GM19043 (cell line): ENCODE data around the gene CXCL6.

Experiments
- ATAC-seq: cut with Tn5 transposase; IDR thresholded peaks from one replicate; pipeline ENCODE4 v1.9.1; 2021; ENCODE audit warnings: low read depth; ENCODE audit not compliant: unreplicated experiment

The CXCL6 gene

DNA sequence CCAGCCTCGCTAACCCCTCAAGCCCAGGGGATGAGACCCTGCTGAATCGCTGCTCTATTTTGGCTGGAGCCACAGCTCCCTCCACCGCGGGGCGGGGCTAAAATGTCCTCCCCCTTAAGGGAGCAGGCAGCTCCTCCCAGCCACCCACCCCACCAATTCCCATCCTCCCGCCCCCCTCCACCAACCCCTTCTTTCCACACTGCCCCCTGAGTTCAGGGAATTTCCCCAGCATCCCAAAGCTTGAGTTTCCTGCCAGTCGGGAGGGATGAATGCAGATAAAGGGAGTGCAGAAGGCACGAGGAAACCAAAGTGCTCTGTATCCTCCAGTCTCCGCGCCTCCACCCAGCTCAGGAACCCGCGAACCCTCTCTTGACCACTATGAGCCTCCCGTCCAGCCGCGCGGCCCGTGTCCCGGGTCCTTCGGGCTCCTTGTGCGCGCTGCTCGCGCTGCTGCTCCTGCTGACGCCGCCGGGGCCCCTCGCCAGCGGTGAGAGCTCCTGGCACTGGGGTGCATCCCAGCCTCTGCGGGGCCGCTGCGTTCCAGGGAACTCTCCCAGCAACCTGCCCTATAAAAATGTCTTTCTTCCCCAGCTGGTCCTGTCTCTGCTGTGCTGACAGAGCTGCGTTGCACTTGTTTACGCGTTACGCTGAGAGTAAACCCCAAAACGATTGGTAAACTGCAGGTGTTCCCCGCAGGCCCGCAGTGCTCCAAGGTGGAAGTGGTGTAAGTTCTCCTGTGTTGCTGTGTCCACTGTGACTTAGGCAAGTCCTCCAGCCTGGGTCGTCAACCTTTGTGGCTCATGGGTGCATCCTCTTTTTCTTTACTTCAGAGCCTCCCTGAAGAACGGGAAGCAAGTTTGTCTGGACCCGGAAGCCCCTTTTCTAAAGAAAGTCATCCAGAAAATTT lies at the start of gene CXCL6:
CXCL6 (plus strand) TSS at position 306 of the 907 bp plus-strand sequence; CDS start at position 379, 73 bp downstream.
- ATAC-seq: no peak

DNA sequence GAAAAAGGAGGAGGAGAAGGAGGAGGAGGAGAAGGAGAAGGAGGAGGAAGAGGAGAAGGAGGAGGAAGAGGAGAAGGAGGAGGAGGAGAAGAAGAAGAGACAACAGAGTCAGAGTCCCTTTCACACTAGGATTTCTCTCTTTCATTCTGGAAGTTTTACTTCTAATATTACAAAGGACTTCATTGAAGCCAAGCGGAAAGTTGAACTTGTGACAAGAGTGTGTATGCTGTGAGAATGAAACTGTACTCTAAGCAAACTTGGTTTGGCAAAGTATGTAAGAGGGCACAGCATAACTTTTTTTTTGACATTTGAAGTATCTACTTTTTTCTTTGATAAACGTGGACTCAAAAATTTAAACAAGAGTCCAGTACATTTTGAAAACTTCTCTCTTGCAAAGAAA lies 48.1 kb upstream of the CXCL6 start:
- ATAC-seq: no peak

DNA sequence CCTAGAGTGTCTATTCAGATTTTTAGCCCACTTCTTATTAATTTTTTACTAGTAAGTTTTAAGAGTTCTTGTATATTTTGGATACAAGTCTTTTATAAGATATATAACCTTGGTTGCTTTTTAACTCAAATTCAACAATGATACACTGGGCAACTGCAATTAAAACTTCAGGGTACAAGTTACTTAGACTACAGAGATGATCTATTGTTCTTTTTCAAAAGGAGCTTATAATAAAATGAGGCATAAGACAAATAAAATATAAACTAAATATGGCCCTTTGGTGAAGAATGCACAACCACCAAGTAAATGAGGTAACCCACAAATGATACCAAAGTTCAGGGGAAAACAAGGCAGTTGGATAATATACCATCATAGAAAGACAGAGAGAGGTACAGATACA lies 37.6 kb upstream of the CXCL6 start:
- no peak for ATAC-seq

DNA sequence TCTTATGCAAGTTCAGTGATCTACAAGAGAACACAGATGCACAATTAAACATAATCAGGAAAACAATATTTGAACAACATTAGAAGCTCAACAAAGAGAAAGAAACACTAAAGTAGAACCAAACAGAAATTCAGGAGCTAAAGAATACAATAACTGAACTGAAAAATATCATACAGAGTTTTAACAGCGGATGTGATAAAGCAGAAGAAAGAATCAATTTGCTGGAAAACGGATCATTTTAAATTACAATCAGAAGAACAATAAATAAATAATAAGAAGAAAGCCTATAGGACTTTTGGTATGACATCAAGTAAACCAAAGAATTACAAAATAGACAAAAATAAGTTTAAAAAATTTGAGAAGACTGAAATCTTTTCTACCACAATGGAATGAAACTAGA lies 36.3 kb upstream of the CXCL6 start:
- ATAC-seq: no peak

DNA sequence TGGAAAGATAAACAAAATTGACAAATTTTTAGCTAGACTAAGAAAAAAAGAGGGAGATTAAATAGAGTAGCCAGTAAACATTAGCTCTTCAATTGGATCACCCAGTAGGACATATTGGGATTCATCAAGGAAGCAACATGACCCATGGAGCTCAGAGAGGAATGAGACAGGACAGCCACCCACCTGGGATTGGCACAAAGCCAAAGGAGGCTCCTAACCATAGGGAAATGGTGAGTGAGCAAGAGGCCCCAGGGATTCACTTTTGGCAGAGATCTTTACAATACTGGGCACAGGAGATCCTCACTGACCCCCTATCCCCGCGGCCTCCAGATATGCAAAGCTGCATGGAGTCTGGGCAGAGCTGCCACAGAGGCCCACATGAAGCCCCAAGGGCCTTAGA lies 34.8 kb upstream of the CXCL6 start:
- ATAC-seq: no peak

DNA sequence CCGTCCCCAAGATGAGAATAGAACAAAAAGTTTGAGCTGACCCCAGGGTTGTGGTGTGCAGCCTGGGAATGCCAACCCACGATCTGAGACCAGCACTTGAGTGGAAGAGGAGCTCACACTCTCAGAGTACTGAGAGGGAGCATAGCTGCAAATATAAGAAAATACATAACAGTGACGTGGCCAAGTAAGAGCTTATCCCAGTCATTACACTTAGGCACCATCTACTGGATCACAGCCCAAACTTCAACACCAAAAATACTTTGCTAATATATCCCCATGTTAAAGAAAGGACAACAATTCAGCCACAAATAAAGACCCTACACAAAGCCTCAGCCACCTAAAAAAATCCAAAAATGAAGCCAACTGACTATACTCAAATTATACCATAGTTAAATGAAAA lies 33.3 kb upstream of the CXCL6 start:
- ATAC-seq: no peak

DNA sequence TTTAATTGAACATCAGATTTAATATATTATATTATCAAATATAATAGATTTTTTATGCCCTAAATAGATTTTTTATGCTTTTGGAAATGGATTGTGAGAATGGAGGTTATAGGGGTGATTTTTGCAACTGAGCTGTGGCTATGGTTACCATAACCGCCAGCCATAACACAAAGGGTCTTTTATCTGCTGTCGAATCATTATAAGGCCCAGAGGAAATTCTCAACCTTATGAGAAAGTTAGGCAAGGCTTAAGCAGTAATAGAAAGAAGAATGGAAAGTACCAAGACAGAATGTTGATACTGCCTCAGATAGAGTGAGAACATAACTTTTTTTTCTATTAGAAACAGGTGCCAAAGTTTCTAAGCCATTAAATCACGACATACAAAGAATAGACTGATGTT lies 26.3 kb upstream of the CXCL6 start:
- ATAC-seq: no peak

DNA sequence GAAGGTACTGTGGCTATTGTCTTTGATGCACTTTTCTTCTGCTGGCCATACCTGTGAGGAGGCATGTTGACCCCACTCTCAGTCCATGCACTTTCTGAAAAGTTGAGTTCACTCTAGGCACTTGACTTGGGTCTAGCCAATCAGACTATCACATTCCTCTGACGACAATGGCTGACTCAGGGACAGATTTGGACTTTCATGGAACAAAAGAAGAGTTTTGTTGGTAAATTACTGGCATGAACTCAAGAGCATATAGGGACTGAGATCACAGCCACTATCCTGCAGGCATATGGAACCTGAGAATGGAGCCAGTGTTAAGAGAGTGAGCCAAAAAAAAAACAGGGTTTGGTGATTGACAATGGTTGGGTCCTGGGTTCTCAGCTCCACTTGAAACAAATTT lies 24.6 kb upstream of the CXCL6 start:
- no peak for ATAC-seq

DNA sequence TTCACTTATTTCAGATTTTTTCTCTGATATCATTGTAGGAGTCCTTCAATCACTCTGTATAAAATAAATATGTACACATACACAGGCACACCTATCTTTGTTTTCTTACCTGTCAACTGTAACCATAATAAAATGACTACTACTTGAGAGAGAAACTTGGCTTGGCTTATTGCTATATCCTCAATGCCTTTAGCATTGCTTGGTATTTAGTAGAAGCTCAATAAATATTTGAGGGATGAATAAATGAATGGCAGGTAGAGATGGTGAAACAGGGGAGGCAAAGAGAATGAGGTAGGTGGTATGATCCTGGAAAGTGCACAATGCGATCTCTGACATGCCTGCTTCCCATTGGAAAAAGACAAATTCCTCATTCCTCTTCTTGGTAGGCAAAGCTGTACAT lies 21.8 kb upstream of the CXCL6 start:
- no peak for ATAC-seq

DNA sequence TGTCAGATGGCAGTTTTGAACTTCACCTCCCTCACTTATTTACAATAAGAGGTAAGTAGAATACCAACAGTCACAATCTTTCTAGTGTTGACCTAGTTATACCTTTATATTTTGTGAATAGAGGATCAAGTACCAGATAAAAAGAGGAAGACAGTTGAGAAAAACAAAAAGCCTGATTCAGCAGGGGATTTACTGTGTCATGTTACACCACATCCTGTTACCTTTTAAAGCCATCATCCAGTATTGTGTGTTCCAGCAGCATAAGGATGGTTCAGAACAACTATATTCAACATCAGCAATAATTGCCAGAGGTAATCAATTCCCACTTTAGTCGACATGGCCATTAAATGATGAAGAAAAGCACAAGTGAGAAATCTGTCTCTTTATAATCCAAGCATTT lies 21.3 kb upstream of the CXCL6 start:
- no peak for ATAC-seq

DNA sequence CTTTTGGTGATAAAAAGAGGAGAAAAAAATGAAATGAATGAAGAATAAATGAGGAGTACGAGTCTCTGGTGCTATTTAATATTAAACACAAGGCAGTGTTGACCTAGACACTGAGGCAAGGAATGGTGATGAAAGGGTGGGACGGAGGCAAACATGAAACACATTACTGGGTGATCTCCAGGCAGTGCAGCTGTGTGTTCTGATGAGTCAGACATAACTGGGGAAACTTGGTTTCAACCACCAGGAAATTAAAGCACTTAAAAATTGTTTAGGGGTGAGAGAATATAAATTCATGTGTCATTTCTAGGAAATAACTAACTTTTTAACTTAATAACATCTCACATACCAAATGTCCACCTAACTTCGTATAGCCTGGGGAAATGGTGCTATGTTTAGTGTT lies 19.7 kb upstream of the CXCL6 start:
- ATAC-seq: no peak

DNA sequence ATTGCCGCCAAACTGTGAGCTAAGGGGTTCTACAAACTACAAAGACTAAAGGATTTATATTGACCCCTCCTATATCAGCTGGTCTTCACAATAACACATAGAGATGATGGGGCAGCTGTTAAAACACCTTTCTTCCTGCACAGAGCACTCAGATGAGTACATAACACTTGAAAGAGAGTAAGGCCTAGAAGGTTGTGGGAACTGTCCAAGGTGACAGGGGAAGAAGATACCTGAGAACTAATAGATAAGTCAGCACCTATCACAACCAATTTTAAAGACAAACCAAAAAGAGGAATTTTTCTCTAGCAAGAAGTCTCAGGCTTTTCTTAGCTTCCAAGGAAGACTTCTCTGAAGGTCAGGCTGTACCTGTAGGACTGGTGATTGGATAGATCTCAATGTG lies 19.1 kb upstream of the CXCL6 start:
- ATAC-seq: no peak

DNA sequence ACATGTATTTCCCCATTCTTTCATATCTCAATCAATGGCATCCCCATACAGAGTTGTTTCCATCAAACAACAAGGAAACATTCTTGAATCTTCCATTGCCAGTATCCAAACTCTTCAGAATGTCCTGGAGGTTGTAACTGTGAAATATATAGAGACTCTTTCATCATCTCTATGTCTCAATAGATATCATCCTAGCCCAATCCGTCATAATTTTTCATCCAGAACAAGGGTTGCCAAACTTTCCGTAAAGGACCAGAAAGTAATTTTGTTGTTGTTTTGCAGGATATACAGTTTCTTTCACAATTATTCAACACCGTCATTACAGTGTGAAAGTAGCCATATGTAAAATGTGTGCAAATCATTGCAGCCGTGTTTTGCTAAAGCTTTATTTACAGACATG lies 15.2 kb upstream of the CXCL6 start:
- no peak for ATAC-seq

DNA sequence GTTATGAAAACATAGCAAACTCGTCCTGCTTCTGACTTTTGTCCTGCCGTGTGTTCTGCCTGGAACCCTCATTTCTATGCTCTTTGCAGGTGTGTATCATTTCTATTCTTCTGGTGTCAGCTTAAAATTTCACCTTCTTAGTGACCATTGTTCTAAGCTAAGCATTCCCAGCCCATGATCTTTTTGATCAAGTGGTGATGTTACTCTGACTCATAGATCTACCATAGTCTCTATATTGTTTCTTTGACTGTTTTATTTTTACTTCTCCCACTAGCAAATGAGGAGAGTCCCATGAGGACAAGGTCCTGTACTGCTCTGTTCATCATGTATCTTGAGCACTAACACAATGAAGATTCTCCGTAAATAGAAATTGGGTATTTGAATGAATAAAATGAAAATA lies 14.1 kb upstream of the CXCL6 start:
- ATAC-seq: no peak

DNA sequence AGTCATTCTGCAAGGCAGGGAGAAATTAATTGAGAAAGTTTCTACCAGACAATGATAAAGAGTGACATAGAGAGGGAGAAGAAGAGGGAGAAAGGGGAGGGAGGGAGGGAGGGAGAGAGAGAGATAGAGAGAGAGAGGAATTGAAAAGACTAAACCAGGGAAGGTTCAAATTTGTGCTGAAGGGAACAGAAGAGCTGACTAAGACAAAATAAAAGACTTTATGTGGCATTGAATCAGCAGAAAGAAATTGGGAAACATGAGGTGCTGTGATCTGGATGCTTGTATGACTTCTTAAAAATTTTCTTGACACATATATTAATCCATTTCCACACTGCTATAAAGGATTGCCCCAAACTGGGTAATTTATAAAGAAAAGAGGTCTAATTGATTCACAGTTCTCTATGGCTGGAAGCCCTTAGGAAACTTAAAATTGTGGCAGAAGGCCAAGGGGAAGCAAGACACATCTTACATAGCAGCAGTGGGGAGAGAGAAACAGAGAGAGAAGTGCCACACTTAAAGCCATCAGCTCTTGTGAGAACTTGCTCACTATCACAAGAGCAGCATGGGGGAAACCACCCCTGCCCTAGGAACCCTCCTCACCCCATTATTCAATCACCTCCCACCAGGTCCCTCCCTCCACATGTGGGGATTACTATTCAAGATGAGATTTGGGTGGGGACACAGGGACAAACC lies 13.5 kb upstream of the CXCL6 start:
- no peak for ATAC-seq

DNA sequence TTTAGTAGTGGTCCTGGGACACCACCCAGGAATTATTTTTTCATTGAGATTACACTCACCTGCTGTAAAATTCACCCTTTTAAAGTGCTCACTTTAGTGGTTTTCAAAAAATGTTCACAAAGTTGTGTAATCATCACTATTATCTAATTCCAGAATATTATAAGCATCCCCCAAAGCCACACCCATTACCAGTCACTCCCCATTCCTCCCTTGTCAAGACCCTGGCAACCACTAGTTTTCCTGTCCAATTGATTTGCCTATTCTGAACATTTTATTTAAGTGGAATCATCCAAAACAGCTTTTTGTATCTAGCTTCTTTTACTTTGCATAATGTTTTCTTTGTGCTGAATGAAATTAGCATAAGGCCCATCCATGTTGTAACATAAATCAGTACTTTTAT lies 12.7 kb upstream of the CXCL6 start:
- ATAC-seq: no peak

DNA sequence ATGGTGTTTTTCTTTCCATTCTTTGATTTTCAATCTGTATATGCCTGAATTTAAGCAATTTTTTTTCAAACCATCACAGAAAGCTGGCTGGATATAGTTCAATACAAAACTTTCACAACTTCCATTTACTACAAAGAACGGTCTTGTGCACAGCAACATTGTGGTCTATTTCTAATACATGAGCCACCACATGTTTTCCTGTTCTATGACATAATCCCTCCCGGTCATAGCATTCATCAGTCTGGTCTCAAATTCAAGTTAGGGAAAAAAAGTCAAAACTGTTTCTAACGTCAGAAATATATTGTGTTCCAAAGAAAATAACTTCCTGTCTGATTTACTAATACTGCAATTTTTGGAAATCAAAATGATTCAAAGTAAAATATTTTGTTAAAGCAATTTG lies 7.5 kb upstream of the CXCL6 start:
- ATAC-seq: no peak

DNA sequence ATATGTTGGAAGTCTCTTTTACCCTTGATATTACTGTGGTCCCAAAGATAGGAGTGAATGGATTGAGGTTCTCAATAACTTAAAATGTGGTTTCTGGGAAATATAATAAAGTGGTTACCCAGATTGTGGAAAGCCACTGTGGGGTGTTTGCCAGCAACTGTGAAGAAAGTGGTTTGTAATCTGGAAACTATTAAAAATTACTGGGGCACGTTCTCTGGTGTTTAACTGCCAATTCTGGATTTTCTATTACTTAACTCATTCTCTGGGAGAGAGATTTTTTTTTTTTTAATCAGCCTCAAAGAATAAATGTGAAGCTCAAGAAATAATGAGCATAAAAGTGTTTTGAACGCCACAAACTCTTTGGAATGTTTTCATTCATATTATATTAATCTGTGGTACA lies 4.9 kb upstream of the CXCL6 start:
- ATAC-seq: no peak

DNA sequence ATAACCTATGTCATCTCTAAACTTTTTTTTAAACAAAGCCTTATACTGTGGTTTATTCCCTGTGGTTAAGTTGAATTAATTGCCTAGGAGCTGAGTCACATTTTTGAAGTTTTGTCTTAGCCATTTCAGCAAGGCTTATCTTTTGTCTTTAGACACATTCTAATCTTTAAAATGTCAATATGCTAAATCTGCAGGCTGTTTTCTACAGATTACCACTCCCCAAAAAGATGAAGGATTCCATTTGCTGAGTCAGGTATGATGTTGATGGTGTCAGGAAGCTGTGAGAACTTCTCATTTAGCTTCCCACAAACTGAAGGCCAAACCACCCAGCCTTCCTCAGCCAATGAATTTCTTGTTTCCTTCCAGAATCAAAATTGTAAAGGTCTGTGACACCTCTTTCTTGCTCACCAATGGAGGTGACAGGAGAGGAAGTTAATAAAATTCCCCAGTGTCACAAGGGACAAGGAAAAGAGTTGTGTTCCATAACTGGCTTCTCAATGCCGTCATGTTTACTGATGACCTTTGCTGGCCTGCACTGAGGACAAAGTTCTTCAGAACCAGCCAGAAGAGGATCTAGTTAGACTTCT lies 3.7 kb upstream of the CXCL6 start:
- no peak for ATAC-seq

DNA sequence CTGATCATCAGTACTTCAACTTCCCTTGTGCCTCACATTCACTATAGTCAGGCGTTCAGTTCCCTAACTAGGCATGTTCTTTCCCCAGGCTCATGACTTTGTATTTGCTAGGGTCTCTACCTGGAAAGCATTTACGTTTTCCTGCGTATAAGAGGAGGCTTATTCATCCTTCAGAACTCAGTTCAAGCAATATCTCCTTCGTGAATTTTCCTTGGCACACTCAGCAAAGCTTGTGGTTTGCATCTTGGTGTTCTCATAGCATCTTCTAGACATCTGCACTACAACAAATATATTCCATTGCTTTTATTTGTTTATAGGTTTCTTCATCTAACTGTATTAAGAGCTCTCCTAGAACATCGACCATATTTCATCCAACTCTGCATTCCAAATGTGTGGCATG lies 2.6 kb downstream of the CXCL6 start:
- ATAC-seq: no peak

DNA sequence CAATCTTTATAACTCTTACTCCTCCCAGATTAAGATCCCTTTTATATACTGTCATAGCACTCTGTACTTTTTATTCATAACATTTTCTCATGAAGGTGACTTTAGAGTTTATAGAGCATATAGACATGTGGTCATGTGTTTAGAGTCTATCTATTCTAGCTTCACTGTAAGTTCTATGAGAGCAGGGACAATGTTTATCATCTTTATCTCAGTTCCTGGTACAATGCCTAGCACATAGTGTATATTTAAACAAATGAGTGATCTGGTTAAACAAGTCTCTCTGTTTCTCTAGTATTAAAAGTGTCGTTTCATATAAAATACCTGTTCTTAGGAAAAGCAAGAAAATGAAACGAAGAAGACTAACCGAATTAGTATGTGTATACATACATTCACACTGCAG lies 3.2 kb downstream of the CXCL6 start:
- ATAC-seq: no peak
